ENCODE measurements around the gene ACOT12. TPM values are rescaled to one million over a fixed set of nuclear protein-coding genes. Genes with fewer than 3 reads are reported as not detected.

ACOT12 gene
- total RNA-seq, 4 donors from 2014 or later: 0.55 TPM; not detected in 3

- DNase-seq: no peak
- intact Hi-C loops (cut with DNase I; ENCODE audit: low total_unique reads): no loop called here
- TF ChIP-seq CTCF (IDR thresholded peaks at IDR 0.05) (no peak), POLR2A (IDR thresholded peaks at IDR 0.05) (no peak)
- no peaks in the 10 kb centered on the region for H3K9me3 ChIP-seq
- H3K27me3 ChIP-seq: no peaks in the 10 kb centered on the region
- H3K4me1 ChIP-seq: no peaks in the 10 kb centered on the region
- no peak overlapping the region for H3K4me3 ChIP-seq
- no peaks in the 10 kb centered on the region for H3K36me3 ChIP-seq
- H3K27ac ChIP-seq: no peak overlapping the region
Observed at GRCh38 chr5:81290146-81290545, 103.8 kb downstream of the ACOT12 start.

DNA sequence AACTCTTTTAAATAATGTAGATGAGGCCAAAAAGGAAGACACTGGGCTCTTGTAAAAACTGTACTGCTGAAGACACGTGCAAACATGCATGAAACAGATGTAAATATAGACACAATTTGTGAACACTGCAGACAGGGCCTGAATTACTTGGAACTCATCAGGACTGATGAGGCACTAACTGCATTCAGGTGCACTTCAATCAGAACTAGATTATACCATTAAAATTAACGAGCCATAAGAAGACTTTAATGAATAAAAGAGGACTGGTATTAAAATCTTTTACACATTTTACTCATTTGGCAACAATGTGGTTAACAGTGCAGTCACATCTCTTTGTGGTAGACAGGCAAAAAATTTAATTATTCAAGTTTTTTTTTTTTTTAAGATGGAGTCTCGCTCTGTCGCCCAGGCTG, 105.9 kb downstream of the ACOT12 start:
- no peak overlapping the region for H3K4me3 ChIP-seq
- H3K27me3 ChIP-seq: no peaks in the 10 kb centered on the region
- intact Hi-C loops (cut with DNase I; ENCODE audit: low total_unique reads): no loop called here
- DNase-seq: no peak
- no peaks in the 10 kb centered on the region for H3K4me1 ChIP-seq
- no peaks in the 10 kb centered on the region for H3K36me3 ChIP-seq
- no peaks in the 10 kb centered on the region for H3K9me3 ChIP-seq
- no peak overlapping the region for H3K27ac ChIP-seq
- TF ChIP-seq CTCF (IDR thresholded peaks at IDR 0.05) (no peak), POLR2A (IDR thresholded peaks at IDR 0.05) (no peak)

DNA sequence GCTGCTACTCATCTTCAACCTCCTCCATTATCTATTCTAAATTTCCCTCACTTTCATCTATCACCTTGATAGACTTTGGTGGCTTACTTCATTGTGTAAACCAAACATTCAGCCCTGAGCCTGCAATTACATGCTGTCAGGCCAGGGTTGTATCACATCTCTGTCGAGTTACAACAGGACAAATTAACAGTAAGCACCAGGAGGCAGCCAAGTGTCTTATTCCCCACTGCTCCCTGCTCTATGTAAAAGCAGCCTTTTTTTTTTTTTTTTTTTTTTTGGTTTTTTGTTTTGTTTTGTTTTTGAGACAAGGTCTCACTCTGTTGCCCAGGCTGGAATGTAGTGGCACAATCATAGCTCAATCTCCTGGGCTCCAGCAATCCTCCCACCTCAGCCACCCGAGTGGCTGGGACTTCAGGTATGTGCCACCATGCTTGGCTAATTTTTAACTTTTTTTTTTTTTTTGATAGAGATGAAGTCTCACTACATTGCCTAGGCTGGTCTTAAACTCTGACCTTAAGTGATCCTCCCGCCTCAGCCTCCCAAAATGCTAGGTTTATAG, 107.8 kb downstream of the ACOT12 start:
- TF ChIP-seq POLR2A (IDR thresholded peaks at IDR 0.05): no peak
- no peak for TF ChIP-seq CTCF (IDR thresholded peaks at IDR 0.05)
- intact Hi-C loops (cut with DNase I; ENCODE audit: low total_unique reads): no loop called here
- H3K4me1 ChIP-seq: no peaks in the 10 kb centered on the region
- DNase-seq: no peak
- no peaks in the 10 kb centered on the region for H3K36me3 ChIP-seq
- no peak overlapping the region for H3K27ac ChIP-seq
- H3K9me3 ChIP-seq: no peaks in the 10 kb centered on the region
- no peaks in the 10 kb centered on the region for H3K27me3 ChIP-seq
- H3K4me3 ChIP-seq: no peak overlapping the region

DNA sequence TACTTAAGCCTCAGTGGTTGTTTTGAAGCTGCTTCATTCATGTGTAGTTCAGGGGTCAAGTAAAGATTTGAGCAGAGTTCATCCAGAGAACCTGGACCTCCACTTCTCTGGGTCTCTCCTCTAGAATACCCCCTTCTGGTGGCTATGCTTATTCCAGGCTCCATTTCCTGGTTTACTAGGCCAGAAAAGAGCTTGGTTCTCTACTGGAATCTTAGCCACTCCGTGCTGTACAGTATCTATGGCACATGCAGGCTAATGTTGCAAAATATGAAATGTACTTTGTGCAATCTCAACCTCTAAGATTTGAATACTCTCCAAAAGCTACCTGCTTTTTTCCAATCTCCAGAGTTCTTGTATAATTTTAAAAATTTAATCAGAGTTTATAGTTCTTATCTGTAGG, 110.0 kb downstream of the ACOT12 start:
- Histone ChIP-seq H3K9me3 (no peaks in the 10 kb centered on the region), H3K36me3 (no peaks in the 10 kb centered on the region)

More for the DNA sequence above, 110.0 kb downstream of the ACOT12 start:
- H3K27ac ChIP-seq: no peak overlapping the region
- TF ChIP-seq CTCF (IDR thresholded peaks at IDR 0.05) (no peak), POLR2A (IDR thresholded peaks at IDR 0.05) (no peak)
- H3K4me3 ChIP-seq: no peak overlapping the region
- DNase-seq: no peak
- intact Hi-C loops (cut with DNase I; ENCODE audit: low total_unique reads): no loop called here
- no peaks in the 10 kb centered on the region for H3K4me1 ChIP-seq
- no peaks in the 10 kb centered on the region for H3K27me3 ChIP-seq

Other genes starting within 250 kb of the ACOT12 start
- gene CKMT2, start 160.8 kb downstream of the ACOT12 start, total RNA-seq: 10 to 100 TPM in 2 of 4 donors, 1 to 10 TPM in 2; 3.5 to 20.5 (median 9.8) TPM
- gene ZCCHC9, start 92.5 kb downstream of the ACOT12 start, total RNA-seq: 10 to 100 TPM in 3 of 4 donors, 1 to 10 TPM in 1; 10.0 to 36.2 (median 28.2) TPM

Data from uterus (tissue), 4 donors.